Breast epithelium (tissue), 3 donors: ENCODE data around the gene A4GALT.

Experiments
- CTCF ChIP-seq, 3 donors: fragments of 450-650 bp; IDR thresholded peaks; one replicate each; pipeline ENCODE4 v1.5.1; 2016 to 2017; ENCODE audit warnings: antibody characterized with exemption in 3 of 3, mild to moderate bottlenecking in 3 of 3, moderate library complexity in 3 of 3
- POLR2A ChIP-seq: fragments of 450-650 bp; IDR thresholded peaks from one replicate; pipeline ENCODE4 v1.6.1; 2016; ENCODE audit warnings: antibody characterized with exemption, mild to moderate bottlenecking, moderate library complexity
- POLR2AphosphoS5 ChIP-seq, 3 donors: sonication (generic); formaldehyde crosslinking; IDR thresholded peaks; one replicate each; pipeline ENCODE4 v1.6.1; 2017; ENCODE audit warnings: antibody characterized with exemption in 3 of 3

GRCh38 chr22:42673898-42674401 is 46.7 kb downstream of the A4GALT start:
- TF ChIP-seq POLR2AphosphoS5 (IDR thresholded peaks at IDR 0.05), result no peak
- no peak for TF ChIP-seq CTCF (IDR thresholded peaks at IDR 0.05)
- TF ChIP-seq POLR2A, result no peak
